GM12865 (cell line): ENCODE data around the gene ZNF330.
A peak's percentile ranks its signal among the peaks of the same experiment; 100 is the strongest.
"Not testable (repeated sequence)": the region's sequence is repeated elsewhere in the genome, so short reads cannot be mapped to it uniquely, and the experiment has no call there.

Experiments used
- DNase-seq: peaks from one replicate; pipeline ENCODE4 v3.0.0; 2010; ENCODE audit warnings: low read depth
- H3K4me3 ChIP-seq: 2 replicates; pipeline ENCODE4 v1.5.1; 2011; ENCODE audit warnings: mild to moderate bottlenecking, low read depth, low read length, control low read depth
- CTCF ChIP-seq: IDR thresholded peaks from 2 replicates; pipeline ENCODE4 v1.5.1; 2011; ENCODE audit warnings: low read length, control low read depth, low read depth, inconsistent platforms; ENCODE audit not compliant: insufficient read depth; ENCODE audit errors: missing control alignments

Gene ZNF330

GRCh38 chr4:141213550-141213991 lies 7.1 kb upstream of the ZNF330 start:
- H3K4me3 ChIP-seq = no peak overlapping the region
- TF ChIP-seq CTCF = no peak
- no peak for DNase-seq

- no peak for DNase-seq
- H3K4me3 ChIP-seq = no peak overlapping the region
- no peak for TF ChIP-seq CTCF
These were observed 5.7 kb upstream of the ZNF330 start for GRCh38 chr4:141215030-141215429.

GRCh38 chr4:141216002-141216761 lies 4.5 kb upstream of the ZNF330 start:
- H3K4me3 ChIP-seq = no peak overlapping the region
- DNase-seq = no peak
- TF ChIP-seq CTCF = no peak

DNA sequence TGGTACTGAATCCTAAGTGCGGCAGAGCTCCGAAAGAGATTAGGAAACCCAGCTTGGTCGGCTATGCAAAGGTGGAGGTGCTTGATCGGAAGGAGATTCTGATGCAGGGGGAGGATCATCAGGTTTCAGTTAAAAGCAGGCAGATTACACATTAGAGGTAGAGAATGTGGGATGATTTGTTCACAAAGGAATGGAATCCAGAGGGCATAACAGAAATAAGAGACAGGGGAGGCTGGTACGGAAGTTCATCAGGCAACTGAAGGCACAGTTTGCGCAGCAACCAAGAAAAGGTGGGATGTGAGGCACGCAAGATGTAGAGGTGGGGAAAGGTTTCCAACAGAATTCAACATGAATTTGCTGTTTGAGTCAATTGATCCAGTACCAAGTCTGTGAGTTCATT lies 424 bp upstream of the ZNF330 start:
- no peak for TF ChIP-seq CTCF
- no peak for DNase-seq
- H3K4me3 ChIP-seq = peak overlapping the region; percentile 96

GRCh38 chr4:141223418-141223817 lies 2.7 kb downstream of the ZNF330 start:
- DNase-seq = no peak
- no peak overlapping the region for H3K4me3 ChIP-seq
- TF ChIP-seq CTCF = no peak

DNA sequence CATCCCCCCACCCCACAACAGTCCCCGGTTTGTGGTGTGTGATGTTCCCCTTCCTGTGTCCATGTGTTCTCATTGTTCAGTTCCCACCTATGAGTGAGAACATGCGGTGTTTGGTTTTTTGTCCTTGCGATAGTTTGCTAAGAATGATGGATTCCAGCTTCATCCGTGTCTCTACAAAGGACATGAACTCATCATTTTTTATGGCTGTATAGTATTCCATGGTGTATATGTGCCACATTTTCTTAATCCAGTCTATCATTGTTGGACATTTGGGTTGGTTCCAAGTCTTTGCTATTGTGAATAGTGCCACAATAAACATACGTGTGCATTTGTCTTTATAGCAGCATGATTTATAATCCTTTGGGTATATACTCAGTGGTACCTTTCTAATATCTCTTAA lies 6.6 kb downstream of the ZNF330 start:
- not testable (repeated sequence) for H3K4me3 ChIP-seq, DNase-seq

- H3K4me3 ChIP-seq = no peak overlapping the region
- peak; percentile 24 for DNase-seq
- no peak for TF ChIP-seq CTCF
These were observed 8.9 kb downstream of the ZNF330 start for GRCh38 chr4:141229408-141230101.
